Stimulated activated CD4-positive, alpha-beta T cell treated with anti-CD3 and anti-CD28 coated beads, Interleukin-2, amount 100 ng/mL, for 24 hours (primary cell): ENCODE results near the gene PHACTR1.

Source experiments
- DNase-seq, 2 donors: peaks; one replicate each; pipeline ENCODE4 v3.0.0-alpha.2; 2020

Gene PHACTR1

DNA sequence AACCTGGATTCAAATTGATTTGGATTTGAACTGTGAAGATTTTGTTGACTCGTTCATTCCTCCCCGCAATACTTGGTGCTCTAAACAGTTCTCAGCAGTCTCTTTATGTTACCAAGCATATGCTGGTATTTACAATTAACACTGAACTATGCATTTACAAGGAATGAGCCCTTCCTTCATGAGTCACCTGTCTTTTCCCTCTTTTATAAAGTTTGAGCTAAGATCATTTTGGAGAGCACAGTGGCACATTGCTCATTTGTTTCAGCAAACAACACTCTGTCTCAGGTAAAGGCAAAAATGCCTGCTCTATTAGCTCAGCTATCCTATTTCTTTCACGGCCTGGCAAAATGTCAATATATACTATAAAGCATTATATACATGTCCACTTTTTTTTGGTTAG, 285.4 kb downstream of the PHACTR1 start:
- DNase-seq = no peak

- DNase-seq = no peak
These were observed 288.0 kb downstream of the PHACTR1 start for GRCh38 chr6:13004601-13005000.

DNA sequence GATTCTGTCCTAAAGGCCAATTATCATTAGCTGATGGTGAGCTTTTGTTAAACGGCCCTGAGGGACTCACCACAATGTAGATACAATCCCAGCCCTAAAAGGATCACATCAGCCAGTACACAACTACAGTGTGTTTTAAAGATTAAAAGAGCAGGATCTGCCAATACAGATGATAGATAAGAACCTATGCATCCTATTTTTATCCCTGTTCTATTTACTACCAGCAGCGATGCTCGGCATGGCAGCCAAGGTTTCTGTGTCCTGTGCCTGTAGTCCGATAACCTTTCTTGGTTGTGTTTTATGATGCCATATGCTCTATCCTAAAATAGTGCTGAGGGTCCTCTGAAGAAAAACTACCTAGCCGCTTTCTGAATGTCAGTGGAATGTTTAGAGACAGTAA, 289.4 kb downstream of the PHACTR1 start:
- no peak for DNase-seq

- no peak for DNase-seq
These were observed 290.2 kb downstream of the PHACTR1 start for GRCh38 chr6:13006578-13007300.

DNA sequence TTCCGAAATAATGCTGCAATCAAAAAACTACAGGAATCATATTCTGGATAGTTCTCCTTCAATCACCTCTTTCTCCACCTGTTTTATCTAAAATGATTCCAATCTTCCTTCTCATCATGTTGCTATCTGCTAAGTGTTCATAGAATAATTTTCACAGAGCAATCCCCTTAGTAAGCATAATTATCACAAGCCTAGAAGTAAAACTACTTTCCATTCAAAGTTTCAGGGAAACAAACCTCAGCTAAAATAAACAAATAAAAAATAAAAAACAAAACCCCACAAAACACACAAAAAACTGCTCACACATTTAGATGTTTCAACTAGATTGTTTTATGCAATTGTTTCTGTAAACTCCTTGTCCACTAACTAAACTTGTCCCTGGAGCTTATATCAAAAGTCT, 291.2 kb downstream of the PHACTR1 start:
- DNase-seq = no peak

- DNase-seq = no peak
These were observed 292.5 kb downstream of the PHACTR1 start for GRCh38 chr6:13009031-13009430.

- no peak for DNase-seq
These were observed 292.9 kb downstream of the PHACTR1 start for GRCh38 chr6:13009461-13009860.

- no peak for DNase-seq
These were observed 295.1 kb downstream of the PHACTR1 start for GRCh38 chr6:13011612-13012146.

- no peak for DNase-seq
These were observed 295.7 kb downstream of the PHACTR1 start for GRCh38 chr6:13012296-13012695.

- peak in 1 of 2 donors; percentile 2 for DNase-seq
These were observed 296.6 kb downstream of the PHACTR1 start for GRCh38 chr6:13012977-13013680.

GRCh38 chr6:13013681-13014503, 297.3 kb downstream of the PHACTR1 start:
- DNase-seq = peak in 1 of 2 donors; percentile 1

DNA sequence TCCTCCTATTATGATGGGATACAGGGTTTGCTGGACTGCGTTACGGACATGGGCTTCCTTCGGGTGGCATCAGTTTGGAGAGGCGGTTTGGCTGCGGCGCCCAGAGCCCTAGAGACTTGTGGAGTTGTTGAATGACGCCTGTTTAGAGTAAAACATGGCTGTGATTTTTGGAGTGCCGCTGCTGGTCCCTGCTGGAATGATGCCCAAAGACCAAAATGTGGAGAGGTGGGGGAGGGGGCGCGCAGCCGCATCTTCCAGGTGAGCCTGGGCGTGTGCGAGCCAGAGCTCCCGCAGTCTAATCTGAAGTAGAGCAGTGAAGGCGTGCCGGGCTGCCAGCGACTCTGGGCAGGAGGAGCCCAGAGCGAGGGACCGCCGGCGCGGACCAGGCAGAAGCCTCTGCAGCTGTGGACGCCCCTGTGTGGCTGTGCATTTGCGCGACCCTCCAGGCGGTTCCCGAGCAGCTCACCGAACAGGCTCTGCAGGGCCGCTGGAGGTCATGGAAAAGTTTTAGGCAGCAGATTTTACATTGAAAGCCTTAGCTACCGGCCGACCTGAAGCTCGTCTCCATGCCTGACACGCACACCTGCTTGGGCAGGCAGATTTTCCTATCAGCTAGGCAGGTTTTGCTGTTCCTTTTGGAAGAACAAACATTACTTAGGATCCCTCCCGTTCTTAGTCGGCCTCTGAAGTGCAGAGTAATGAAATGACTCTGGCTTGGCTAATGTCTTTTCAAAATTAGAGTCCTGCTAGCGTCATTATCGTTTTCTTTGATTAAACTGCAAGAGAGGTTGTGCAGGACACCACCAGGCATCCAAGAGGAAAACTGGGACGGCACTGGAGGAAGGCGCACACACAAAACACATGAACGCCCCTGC, 298.2 kb downstream of the PHACTR1 start:
- DNase-seq = no peak

DNA sequence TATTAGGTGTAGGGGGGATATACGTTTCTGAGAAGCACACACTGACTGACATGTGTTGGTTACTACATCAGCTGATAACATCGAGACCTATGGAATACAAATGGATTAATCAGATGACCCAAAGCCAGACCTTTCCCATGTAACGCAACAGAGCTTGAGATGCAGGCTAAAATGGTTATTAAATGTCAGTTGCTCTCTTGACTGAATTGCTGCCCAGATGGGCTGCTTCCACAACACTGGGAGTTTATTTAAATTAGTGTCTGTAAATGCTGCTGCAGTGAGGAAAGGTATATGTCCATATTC, 298.8 kb downstream of the PHACTR1 start:
- DNase-seq = no peak

GRCh38 chr6:13024616-13025015, 308.0 kb downstream of the PHACTR1 start:
- DNase-seq = no peak

DNA sequence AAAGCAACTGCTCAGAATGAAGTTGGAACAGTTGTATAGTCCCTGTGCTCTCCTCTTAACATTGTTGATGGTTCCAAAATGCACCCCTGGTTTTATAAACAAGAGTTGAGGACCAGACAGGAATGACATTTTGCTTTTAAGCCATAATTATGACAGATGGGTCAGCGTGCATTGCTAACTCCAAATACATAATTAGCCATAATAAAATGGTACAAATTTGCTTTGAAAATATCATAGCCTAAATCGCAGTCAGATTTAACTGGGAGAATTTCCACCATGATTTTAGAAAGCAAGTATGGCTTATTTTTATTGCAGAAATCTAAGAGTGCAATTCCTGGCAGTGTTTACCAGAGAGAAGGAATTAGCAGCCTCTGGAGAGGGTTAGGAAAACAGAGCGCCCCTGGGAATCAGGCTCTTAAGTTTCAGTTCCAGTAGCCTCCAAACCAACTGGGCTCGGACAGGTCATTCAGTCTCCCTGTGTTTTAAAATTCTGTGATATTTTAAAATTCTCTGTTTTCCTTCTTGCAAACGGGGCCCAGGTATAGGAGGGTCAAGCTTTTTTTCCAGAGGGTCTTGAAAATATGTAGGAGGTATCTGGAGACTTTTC, 309.4 kb downstream of the PHACTR1 start:
- no peak for DNase-seq

- no peak for DNase-seq
These were observed 310.0 kb downstream of the PHACTR1 start for GRCh38 chr6:13026557-13026956.

GRCh38 chr6:13027207-13027606, 310.6 kb downstream of the PHACTR1 start:
- DNase-seq = no peak

- DNase-seq = no peak
These were observed 313.8 kb downstream of the PHACTR1 start for GRCh38 chr6:13030396-13030795.

DNA sequence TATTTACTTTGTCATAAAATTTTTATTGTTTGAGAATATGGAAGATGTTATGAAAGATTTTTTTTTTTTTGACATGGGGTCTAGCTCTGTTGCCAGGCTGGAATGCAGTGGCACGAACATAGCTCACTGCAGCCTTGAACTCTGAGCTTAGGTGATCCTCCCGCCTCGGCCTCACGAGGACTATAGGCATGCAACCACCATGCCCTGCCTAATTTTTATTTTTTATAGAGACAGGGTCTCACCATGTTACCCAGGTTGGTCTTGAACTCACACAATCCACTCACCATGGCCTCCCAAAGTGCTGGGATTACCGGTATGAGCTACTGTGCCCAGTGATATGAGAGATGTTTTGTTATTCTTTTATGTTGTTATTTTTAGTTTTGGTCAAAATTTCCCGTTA, 316.0 kb downstream of the PHACTR1 start:
- DNase-seq = no peak

- no peak for DNase-seq
These were observed 316.6 kb downstream of the PHACTR1 start for GRCh38 chr6:13033145-13033544.

- no peak for DNase-seq
These were observed 317.7 kb downstream of the PHACTR1 start for GRCh38 chr6:13034316-13034715.

DNA sequence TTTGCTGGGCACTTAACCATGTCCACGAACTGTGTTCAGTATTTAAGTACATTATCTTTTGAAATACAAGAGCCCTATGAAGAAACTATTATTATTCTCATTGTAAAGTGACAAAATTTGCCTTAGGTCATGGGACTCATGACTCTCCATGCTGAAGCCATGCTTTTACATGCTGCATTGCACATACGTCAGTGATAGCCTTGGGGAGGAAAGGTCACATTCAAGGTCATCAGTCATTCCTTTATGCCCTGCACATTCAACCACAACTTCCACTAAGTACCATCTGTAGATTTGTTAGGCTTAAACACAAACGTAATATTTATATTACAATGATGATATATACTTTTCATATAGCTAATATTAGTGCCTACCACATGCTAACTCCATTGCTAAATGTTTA, 319.0 kb downstream of the PHACTR1 start:
- no peak for DNase-seq
